GM12864 (cell line): ENCODE data around the gene LZTS2.

Source experiments
- DNase-seq: peaks from one replicate; pipeline ENCODE4 v3.0.0-alpha.2; 2011; ENCODE audit warnings: low read depth
- H3K4me3 ChIP-seq: 2 replicates; pipeline ENCODE4 v1.5.1; 2011; ENCODE audit warnings: mild to moderate bottlenecking, low read depth, low read length, control low read depth
- TF ChIP-seq, protein P1 (sequence below): IDR thresholded peaks from 2 replicates; pipeline ENCODE4 v1.5.1; 2011; ENCODE audit warnings: low read depth, mild to moderate bottlenecking, moderate library complexity, low read length, control low read depth, inconsistent platforms; ENCODE audit errors: missing control alignments

The LZTS2 gene

DNA sequence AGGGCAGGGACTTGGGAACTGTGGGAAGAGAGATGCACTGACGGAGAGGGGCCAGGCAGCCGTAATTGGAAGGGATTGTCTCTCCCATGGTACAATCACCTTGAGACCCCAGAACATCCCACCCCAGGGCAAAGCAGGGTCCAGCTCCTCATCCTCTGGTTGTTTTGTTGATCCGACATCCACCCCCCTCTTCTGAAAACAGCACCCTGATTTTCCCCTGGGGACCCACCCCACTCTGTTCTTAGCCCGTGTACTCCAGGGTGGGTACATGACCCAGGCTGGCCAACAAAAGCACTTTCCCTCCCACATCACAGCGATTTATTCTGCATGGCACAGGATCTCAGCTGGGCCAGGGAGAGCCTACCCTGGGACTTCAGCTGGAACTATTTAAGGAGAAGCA lies 17.2 kb downstream of the LZTS2 start:
- no peak for DNase-seq
- H3K4me3 ChIP-seq = no peak overlapping the region
- TF ChIP-seq, protein P1, sequence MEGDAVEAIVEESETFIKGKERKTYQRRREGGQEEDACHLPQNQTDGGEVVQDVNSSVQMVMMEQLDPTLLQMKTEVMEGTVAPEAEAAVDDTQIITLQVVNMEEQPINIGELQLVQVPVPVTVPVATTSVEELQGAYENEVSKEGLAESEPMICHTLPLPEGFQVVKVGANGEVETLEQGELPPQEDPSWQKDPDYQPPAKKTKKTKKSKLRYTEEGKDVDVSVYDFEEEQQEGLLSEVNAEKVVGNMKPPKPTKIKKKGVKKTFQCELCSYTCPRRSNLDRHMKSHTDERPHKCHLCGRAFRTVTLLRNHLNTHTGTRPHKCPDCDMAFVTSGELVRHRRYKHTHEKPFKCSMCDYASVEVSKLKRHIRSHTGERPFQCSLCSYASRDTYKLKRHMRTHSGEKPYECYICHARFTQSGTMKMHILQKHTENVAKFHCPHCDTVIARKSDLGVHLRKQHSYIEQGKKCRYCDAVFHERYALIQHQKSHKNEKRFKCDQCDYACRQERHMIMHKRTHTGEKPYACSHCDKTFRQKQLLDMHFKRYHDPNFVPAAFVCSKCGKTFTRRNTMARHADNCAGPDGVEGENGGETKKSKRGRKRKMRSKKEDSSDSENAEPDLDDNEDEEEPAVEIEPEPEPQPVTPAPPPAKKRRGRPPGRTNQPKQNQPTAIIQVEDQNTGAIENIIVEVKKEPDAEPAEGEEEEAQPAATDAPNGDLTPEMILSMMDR = no peak

DNA sequence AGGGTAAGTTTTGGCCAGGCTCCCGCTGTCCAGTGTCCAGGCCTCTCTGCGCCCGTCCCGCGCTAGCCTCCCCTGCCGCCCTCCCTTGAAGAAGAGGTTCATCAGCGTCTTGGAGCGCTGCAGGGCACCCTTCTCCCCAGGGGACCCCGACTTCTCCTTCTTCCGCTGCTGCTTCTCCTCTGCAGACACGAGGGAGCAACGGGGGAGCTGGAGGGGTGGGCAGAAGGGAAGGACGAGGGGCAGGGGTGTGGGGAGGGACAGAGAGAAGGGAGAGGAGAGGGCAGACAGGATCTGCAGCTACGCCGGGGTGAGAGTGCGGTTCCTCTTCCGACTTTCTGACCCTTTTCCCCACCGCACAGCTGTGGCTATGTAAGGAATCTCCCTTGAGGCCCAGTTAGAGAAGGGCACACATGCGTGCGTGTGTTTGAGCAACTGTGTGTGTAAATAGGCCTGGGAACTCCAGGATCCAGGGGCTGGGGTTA lies 18.6 kb downstream of the LZTS2 start:
- TF ChIP-seq, protein P1 = no peak
- DNase-seq = no peak
- no peak overlapping the region for H3K4me3 ChIP-seq

DNA sequence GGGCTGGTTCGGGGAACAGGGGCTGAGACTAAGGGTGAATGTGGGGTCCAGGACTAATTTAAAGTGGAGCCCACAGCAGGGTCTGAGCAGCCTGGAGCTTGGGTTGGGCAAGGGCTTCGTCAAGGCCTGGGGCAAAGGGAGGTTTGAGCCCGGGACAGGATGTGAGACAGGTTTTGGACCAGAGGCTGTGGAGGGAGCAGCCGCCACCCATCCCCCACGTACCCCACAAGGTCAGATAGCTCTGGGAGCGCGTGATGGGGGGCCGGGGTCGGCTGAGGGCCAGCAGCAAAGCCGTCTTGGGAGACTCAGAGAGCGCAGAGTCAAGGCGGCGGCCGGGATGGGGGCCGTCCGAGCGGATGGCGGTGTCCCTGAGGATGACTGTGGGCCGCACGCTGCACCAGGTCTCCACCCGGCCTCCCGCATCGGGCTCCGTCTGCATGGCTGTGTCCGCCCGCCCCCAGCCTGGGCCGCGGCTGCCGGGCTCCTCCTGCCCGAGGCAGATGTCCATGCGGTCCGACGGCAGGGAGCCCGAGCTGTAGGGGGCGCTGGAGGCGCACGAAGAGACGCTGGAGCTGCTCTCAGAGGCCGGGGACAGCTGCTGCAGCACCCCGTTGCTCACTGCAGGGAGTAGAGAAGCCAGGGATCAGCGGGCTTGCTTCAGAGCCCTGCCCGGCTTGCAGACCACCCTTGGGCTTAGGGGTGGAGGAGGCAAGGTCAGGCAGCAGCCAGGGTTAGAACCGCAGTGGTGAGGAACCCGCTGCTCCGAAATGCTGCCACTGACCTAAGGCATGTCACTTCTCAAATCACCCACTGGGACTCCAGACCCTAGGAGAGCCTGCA lies 19.2 kb downstream of the LZTS2 start:
- DNase-seq = no peak
- H3K4me3 ChIP-seq = no peak overlapping the region
- TF ChIP-seq, protein P1 = peak; percentile 70

GRCh38 chr10:101019440-101019703 lies 19.8 kb downstream of the LZTS2 start:
- TF ChIP-seq, protein P1 = no peak
- H3K4me3 ChIP-seq = no peak overlapping the region
- DNase-seq = no peak

DNA sequence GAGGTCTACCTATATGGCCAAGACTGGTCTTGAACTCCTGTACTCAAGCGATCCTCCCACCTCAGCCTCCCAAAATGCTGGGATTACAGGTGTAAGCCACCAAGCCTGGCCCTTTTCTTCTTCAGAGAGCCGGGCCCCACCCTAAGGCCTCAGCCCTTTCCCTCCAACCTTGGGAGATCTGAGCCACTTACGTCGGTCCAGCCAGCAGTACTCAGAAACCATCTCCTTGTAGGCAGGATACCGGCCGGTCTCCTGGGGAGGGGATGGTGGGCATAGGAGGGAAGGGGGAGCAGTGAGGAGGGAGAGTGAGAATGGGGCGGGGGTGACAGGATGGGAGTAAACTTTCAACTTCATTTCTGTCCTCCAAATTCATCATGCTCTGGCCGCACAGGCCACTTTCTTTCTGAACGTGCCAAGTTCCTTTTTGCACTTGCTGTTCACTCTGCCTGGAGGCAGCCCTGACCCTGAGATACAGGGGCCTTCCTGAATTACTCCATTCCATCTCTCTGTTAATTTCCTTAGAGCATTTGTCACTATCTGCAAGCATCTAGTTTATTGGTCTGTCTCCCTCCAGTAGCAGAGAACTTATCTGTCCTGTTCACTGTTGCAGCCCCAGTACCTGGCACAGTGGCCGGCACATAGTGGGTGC lies 20.9 kb downstream of the LZTS2 start:
- no peak for DNase-seq
- TF ChIP-seq, protein P1 = no peak
- H3K4me3 ChIP-seq = no peak overlapping the region

DNA sequence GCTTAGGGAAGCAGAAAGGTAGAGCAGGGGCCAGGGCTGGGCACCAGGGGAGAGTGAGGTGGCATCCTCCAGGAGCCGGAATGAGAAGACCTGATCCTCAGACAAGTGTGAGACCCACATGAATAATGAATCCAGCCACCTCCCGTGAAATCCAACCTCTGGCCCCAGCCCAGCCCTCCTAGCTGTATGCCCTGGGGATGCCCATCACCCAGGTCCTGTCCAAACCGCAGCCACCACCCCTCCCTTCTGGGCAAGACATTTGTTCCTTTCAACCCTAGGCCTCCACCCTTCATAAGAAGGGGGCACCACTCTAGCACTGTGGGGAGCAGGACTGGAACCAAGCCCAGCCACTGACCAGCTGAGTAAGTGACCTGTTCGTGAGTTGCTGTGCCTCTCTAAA lies 21.6 kb downstream of the LZTS2 start:
- no peak for DNase-seq
- TF ChIP-seq, protein P1 = no peak
- H3K4me3 ChIP-seq = no peak overlapping the region
